HEK293T (cell line): Measurements from ENCODE around the gene MAP9.

Experiments
- ELF4 ChIP-seq: fragments of 450-650 bp; IDR thresholded peaks from 2 replicates; pipeline ENCODE4 v1.6.1; 2017; ENCODE audit warnings: antibody characterized with exemption
- NFRKB ChIP-seq: fragments of 450-650 bp; IDR thresholded peaks from 2 replicates; pipeline ENCODE4 v1.6.1; 2016; ENCODE audit warnings: mild to moderate bottlenecking, moderate library complexity

GRCh38 chr4:155336242-155336641 is 40.5 kb downstream of the MAP9 start:
- TF ChIP-seq NFRKB (no peak), ELF4 (no peak)
